CD14-positive monocyte (primary cell): ENCODE data around the gene SPTBN1. TPM values are rescaled to one million over a fixed set of nuclear protein-coding genes. Genes with fewer than 3 reads are reported as not detected.

Experiments used
- DNase-seq, 3 donors: peaks; one replicate each; pipeline ENCODE4 v3.0.0-alpha.2; 2011 to 2022
- H2AFZ ChIP-seq: 2 replicates; pipeline ENCODE4 v1.6.0; 2012; ENCODE audit warnings: mild to moderate bottlenecking, low read depth, low read length, inconsistent platforms; ENCODE audit not compliant: insufficient read depth, poor library complexity, severe bottlenecking
- H3K27ac ChIP-seq, 2 donors: 1 replicate in 1 of 2; 2 replicates in 1 of 2; pipeline ENCODE4 v1.5.1; 2012 to 2013; ENCODE audit warnings: low read length in 2 of 2, control low read depth in 1 of 2, inconsistent platforms in 1 of 2, low read depth in 1 of 2, mild to moderate bottlenecking in 1 of 2
- H3K27me3 ChIP-seq, 2 donors: one replicate each; pipeline versions ENCODE4 v1.6.0 to v1.6.1; 2011 to 2013; ENCODE audit warnings: low read length in 2 of 2; ENCODE audit not compliant: control insufficient read depth in 2 of 2, insufficient read depth in 2 of 2
- H3K36me3 ChIP-seq, 2 donors: replicated peaks in 1 of 2; 1 replicate in 1 of 2; 2 replicates in 1 of 2; pipeline versions ENCODE4 v1.5.1 to v1.6.1; 2012 to 2013; ENCODE audit warnings: low read length in 2 of 2, control low read depth in 1 of 2, inconsistent platforms in 1 of 2, mild to moderate bottlenecking in 1 of 2; ENCODE audit not compliant: insufficient read depth in 2 of 2, control insufficient read depth in 1 of 2
- H3K4me1 ChIP-seq, 2 donors: 1 replicate in 1 of 2; 2 replicates in 1 of 2; pipeline versions ENCODE4 v1.5.1 to v1.6.1; 2012 to 2013; ENCODE audit warnings: low read length in 2 of 2, control low read depth in 1 of 2, inconsistent platforms in 1 of 2, mild to moderate bottlenecking in 1 of 2, moderate library complexity in 1 of 2; ENCODE audit not compliant: insufficient read depth in 2 of 2, control insufficient read depth in 1 of 2
- H3K4me2 ChIP-seq: replicated peaks from 2 replicates; pipeline ENCODE3; 2012; ENCODE audit warnings: low read length, moderate library complexity, mild to moderate bottlenecking; ENCODE audit not compliant: poor library complexity, severe bottlenecking; ENCODE audit errors: extremely low read depth
- H3K4me3 ChIP-seq, 3 experiments: fragments of 200-600 bp in 1 of 3; sonication (generic) in 1 of 3; replicated peaks in 1 of 3; 1 replicate in 2 of 3; 2 replicates in 1 of 3; pipeline ENCODE4 v1.5.1; 2011 to 2013; ENCODE audit warnings: low read length in 3 of 3, mild to moderate bottlenecking in 3 of 3, control low read depth in 2 of 3, low read depth in 2 of 3, inconsistent platforms in 1 of 3, moderate library complexity in 1 of 3
- H3K79me2 ChIP-seq: 2 replicates; pipeline ENCODE4 v1.6.0; 2012; ENCODE audit warnings: mild to moderate bottlenecking, control low read depth, inconsistent platforms, low read length, moderate library complexity; ENCODE audit not compliant: insufficient read depth
- H3K9ac ChIP-seq: 2 replicates; pipeline ENCODE4 v1.6.0; 2017; ENCODE audit warnings: low read length, mild to moderate bottlenecking; ENCODE audit not compliant: insufficient read depth, poor library complexity, severe bottlenecking
- H3K9me3 ChIP-seq, 2 donors: replicated peaks in 1 of 2; 1 replicate in 1 of 2; 2 replicates in 1 of 2; pipeline versions ENCODE4 v1.5.1 to v1.6.1; 2012 to 2013; ENCODE audit warnings: low read length in 2 of 2, control low read depth in 1 of 2; ENCODE audit not compliant: control insufficient read depth in 1 of 2, insufficient read depth in 1 of 2
- H4K20me1 ChIP-seq: 2 replicates; pipeline ENCODE4 v1.6.0; 2012; ENCODE audit warnings: mild to moderate bottlenecking, low read length, control low read depth, moderate library complexity; ENCODE audit not compliant: insufficient read depth
- H3K27ac Mint-ChIP-seq, 7 donors: one replicate each; pipeline ENCODE4 v1.8.0; 2020; ENCODE audit warnings: mild to moderate bottlenecking in 7 of 7, mixed read lengths in 7 of 7, moderate library complexity in 6 of 7, inconsistent platforms in 2 of 7
- H3K27me3 Mint-ChIP-seq, 3 donors: one replicate each; pipeline ENCODE4 v1.8.0; 2021 to 2022; ENCODE audit warnings: low read depth in 3 of 3, mild to moderate bottlenecking in 3 of 3, mixed read lengths in 3 of 3, moderate library complexity in 3 of 3, inconsistent platforms in 1 of 3
- H3K36me3 Mint-ChIP-seq, 2 donors: one replicate each; pipeline ENCODE4 v1.8.0; 2020; ENCODE audit warnings: mixed read lengths in 2 of 2, inconsistent platforms in 1 of 2, mild to moderate bottlenecking in 1 of 2
- H3K4me1 Mint-ChIP-seq: one replicate; pipeline ENCODE4 v1.8.0; 2020; ENCODE audit warnings: mild to moderate bottlenecking, mixed read lengths
- H3K4me3 Mint-ChIP-seq, 2 donors: one replicate each; pipeline ENCODE4 v1.8.0; 2020; ENCODE audit warnings: mild to moderate bottlenecking in 2 of 2, mixed read lengths in 2 of 2, moderate library complexity in 1 of 2
- H3K9me3 Mint-ChIP-seq, 7 donors: one replicate each; pipeline ENCODE4 v1.8.0; 2020 to 2022; ENCODE audit warnings: mixed read lengths in 7 of 7, mild to moderate bottlenecking in 6 of 7, moderate library complexity in 6 of 7, inconsistent platforms in 2 of 7
- CTCF ChIP-seq: fragments of 200-600 bp; IDR thresholded peaks from one replicate; pipeline ENCODE4 v1.8.0; 2022; ENCODE audit warnings: antibody characterized with exemption, mild to moderate bottlenecking
- WGBS: methylation state at CpG from one replicate; pipeline ENCODE4 v1.1.5; 2013; ENCODE audit warnings: missing lambda C conversion rate; ENCODE audit not compliant: insufficient coverage; 5-methylcytosine and 5-hydroxymethylcytosine counted together
- intact Hi-C, 2 donors: fragments of 100-400 bp; cut with micrococcal nuclease; formaldehyde crosslinking; loops; one replicate each; pipeline versions ENCODE4 v1.15.0 to v1.15.1; 2023
- polyA plus RNA-seq, 3 donors: library from polyadenylated mRNA; depleted of rRNA in 1 of 3; unstranded in 2 of 3; stranded (reverse) in 1 of 3; fragments of 300-500 nt in 2 of 3; fragments of >200 nt in 1 of 3; fragmentation: Illumina TruSeq in 2 of 3; gene quantifications; 1 replicate in 2 of 3; 2 replicates in 1 of 3; pipeline ENCODE4 v1.2.3, GENCODE V29; 2012 to 2021

SPTBN1 gene
- polyA plus RNA-seq, 3 donors, result 0.79 to 2.8 (median 1.7) TPM

- Histone ChIP-seq H3K27ac (no peak overlapping the region), H3K27me3 (no peaks in the 10 kb centered on the region), H3K4me1 (no peaks in the 10 kb centered on the region), H3K9ac (no peak overlapping the region), H2AFZ (no peak overlapping the region), H3K79me2 (no peaks in the 10 kb centered on the region), H3K9me3 (no peaks in the 10 kb centered on the region), H3K4me2 (no peak overlapping the region), H3K4me3 (no peak overlapping the region), H4K20me1 (no peaks in the 10 kb centered on the region), H3K36me3 (peaks cover 89 to 98% of the 10 kb centered on the region in 2 donors)
- no CpG with 5 or more reads among the region's 1 CpG for WGBS
- Mint-ChIP-seq H3K27me3 (no peaks in the 10 kb centered on the region), H3K9me3 (no peaks in the 10 kb centered on the region), H3K4me1 (no peaks in the 10 kb centered on the region), H3K4me3 (no peak overlapping the region), H3K36me3 (peaks cover 87 to 91% of the 10 kb centered on the region in 2 donors), H3K27ac (no peak overlapping the region)
- no peak for TF ChIP-seq CTCF
- DNase-seq, result no peak
- intact Hi-C loops, result no loop called here
These were observed 196.4 kb downstream of the SPTBN1 start for GRCh38 chr2:54652540-54652939.

GRCh38 chr2:54653572-54654204, 197.6 kb downstream of the SPTBN1 start:
- Mint-ChIP-seq H3K27me3 (no peaks in the 10 kb centered on the region), H3K9me3 (no peaks in the 10 kb centered on the region), H3K4me3 (no peak overlapping the region), H3K27ac (peak overlapping the region in 1 of 7 donors; percentile 51), H3K36me3 (peaks cover 85 to 91% of the 10 kb centered on the region in 2 donors), H3K4me1 (no peaks in the 10 kb centered on the region)
- Histone ChIP-seq H3K4me2 (no peak overlapping the region), H4K20me1 (no peaks in the 10 kb centered on the region), H3K4me3 (no peak overlapping the region), H2AFZ (no peak overlapping the region), H3K9me3 (no peaks in the 10 kb centered on the region), H3K27me3 (no peaks in the 10 kb centered on the region), H3K36me3 (peaks cover 78 to 98% of the 10 kb centered on the region in 2 donors), H3K9ac (no peak overlapping the region), H3K4me1 (no peaks in the 10 kb centered on the region), H3K79me2 (no peaks in the 10 kb centered on the region), H3K27ac (no peak overlapping the region)
- intact Hi-C loops, result no loop called here
- no peak for DNase-seq
- TF ChIP-seq CTCF, result no peak
- WGBS, result 97% methylated on average over 20 of the region's 26 CpGs
